VCaP (cell line): Measurements from ENCODE around the gene WDR73.

Experiments
- H3K27ac ChIP-seq: fragments of 450-650 bp; 2 replicates; pipeline ENCODE4 v1.5.1; 2017
- CTCF ChIP-seq: fragments of 450-650 bp; conservative IDR thresholded peaks from 2 replicates; pipeline ENCODE4 v1.5.1; 2017; ENCODE audit warnings: mild to moderate bottlenecking, moderate library complexity

WDR73 gene

DNA sequence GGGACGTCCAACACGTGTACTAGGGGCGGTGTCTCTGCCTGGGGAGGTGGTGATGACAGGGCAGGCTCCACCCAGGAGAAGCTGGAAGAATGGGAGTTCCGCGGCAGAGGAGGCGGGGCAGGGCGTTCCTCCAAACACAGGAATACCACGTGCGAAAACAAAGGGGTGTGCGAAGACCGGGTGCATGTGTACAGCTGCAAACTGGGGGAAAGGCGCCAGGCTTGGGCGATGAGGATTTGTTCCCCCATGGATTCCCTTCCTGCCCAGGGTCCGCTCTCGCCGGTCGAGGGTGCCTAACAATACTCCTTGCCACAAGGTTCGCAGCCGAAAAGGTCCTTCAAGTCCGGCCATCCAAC, 53.8 kb downstream of the WDR73 start:
- H3K27ac ChIP-seq: peak overlapping the region; percentile 81
- TF ChIP-seq CTCF: no peak

DNA sequence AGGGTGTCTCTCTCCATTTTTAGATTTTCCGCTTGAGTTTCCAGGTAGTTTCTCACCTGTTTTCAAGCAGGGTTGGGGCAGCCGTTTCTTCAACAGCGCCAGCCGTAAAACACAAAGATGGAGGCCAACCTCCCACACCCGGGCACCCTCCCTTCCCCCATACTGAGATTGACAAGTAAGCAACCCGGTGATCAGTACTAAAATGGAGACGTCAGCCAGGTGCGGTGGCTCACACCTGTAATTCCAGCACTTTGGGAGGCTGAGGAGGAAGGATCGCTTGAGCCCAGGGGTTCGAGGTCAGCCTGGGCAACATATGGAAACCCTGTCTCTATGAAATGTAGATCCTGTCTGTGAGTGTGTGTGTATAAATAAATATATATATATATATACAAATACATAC, 54.2 kb downstream of the WDR73 start:
- TF ChIP-seq CTCF: no peak
- peak overlapping the region; percentile 81 for H3K27ac ChIP-seq

- peak; percentile 90 for TF ChIP-seq CTCF
These were observed 55.1 kb downstream of the WDR73 start for GRCh38 chr15:84598993-84599392.

DNA sequence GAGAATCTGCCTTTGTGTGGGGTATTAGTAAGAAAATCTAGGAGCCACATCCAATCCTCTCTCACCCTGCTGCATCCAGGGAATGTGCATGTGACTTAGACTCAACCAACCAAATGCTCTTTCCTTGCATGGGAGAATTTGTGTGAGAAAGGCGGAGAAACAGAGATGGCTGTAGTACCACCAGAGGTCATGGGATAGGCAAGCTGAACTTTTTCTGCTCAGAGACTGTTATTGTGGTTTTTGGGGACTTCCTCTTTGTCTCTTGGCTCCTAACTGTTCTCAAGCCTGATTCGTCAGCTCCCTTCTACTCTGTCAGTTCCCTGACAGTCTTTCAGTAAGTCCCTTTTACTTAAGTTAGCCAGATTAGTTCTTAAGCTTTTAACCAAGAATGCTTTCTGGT, 55.8 kb downstream of the WDR73 start:
- no peak overlapping the region for H3K27ac ChIP-seq
- TF ChIP-seq CTCF: no peak

More at GRCh38 chr15:84598993-84599392, 55.1 kb downstream of the WDR73 start:
- H3K27ac ChIP-seq: no peak overlapping the region

GRCh38 chr15:84597296-84597695, 56.8 kb downstream of the WDR73 start:
- no peak for TF ChIP-seq CTCF
- H3K27ac ChIP-seq: no peak overlapping the region

- no peak for TF ChIP-seq CTCF
- no peak overlapping the region for H3K27ac ChIP-seq
These were observed 58.4 kb downstream of the WDR73 start for GRCh38 chr15:84595660-84596059.

DNA sequence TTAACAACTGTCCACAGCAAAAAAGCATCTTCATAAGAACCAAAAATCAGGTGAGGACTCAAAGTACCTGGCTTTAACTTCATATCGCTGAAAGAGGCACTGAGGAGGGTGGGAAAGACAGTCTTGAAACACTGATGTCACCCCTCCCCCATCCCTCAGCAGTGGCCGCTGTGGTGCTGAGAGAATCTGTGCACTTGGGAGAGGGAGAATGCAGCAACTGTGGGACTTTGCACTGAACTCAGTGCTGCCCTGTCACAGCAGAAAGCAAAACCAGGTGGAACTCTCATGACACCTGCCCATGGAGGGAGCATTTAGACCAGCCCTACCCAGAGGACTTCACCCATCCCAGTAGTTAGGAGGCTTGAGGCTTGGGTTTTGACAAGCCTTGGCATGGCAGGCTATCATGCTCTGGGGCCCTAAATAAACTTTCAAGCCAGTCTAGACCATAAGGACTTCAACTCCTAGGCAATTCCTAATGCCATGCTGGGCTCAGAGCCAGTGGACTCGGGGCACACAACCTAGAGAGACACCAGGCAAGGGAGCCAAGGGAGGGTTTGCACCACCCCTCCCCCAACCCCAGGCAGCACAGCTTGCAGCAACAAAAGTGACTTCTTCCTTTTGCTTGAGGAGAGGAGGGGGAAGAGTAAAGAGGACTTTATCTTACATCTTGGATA, 59.3 kb downstream of the WDR73 start:
- TF ChIP-seq CTCF: no peak
- no peak overlapping the region for H3K27ac ChIP-seq
